Vagina (tissue), 2 donors: ENCODE results near the gene MVD.

Source experiments
- CTCF ChIP-seq, 3 experiments: fragments of 450-650 bp in 2 of 3; fragments of 200-600 bp in 1 of 3; sonication (generic) in 1 of 3; IDR thresholded peaks; one replicate each; pipeline ENCODE4 v1.5.1; 2017 to 2019; ENCODE audit warnings: antibody characterized with exemption in 3 of 3, mild to moderate bottlenecking in 2 of 3, moderate library complexity in 2 of 3
- POLR2A ChIP-seq, 2 donors: fragments of 450-650 bp; IDR thresholded peaks; one replicate each; pipeline ENCODE4 v1.6.1; 2017; ENCODE audit warnings: antibody characterized with exemption in 2 of 2, mild to moderate bottlenecking in 2 of 2, moderate library complexity in 2 of 2
- POLR2AphosphoS5 ChIP-seq, 2 donors: sonication (generic); formaldehyde crosslinking; IDR thresholded peaks; one replicate each; pipeline ENCODE4 v1.9.0; 2017; ENCODE audit warnings: antibody characterized with exemption in 2 of 2, mild to moderate bottlenecking in 2 of 2, low read depth in 1 of 2; ENCODE audit not compliant: insufficient read depth in 1 of 2

DNA sequence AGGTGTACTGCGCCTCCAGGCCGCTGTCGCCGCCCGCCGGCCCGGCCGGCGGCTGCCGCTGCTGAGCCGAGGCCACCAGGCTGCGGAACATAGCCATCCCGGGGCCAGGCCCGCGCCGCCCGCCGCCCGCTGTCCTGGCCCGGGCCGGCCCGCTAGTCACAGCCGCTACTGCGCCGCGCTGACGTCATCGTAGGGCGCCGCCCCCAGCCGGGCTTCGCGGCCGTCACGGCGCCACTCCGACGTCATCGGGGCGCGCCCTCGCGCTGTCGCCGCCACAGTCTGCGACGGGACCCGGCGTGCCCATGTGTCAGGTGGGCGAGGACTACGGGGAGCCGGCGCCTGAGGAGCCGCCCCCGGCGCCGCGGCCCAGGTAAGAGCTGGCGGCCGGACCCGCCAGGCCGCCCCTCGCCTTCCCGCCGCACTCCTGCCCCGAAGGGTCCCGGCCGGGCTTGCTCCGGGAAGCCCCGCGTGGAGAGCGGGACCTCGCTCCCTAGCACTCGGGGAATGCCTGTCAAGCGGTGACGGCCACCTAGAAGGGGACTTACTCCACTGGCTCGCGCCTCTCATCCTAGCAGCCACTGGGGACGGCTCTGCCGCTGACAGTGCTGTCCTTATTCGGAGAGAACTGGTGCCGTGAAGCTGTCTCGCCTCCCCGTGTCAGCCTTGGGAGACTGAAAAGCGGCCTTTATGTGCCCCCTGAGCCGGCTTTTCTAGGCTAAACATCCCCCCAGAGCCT, 43.5 kb upstream of the MVD start, which contains the start of the genes CTU2 and RNF166:
- TF ChIP-seq POLR2A (IDR thresholded peaks at IDR 0.05) (peak in 1 of 2 donors; percentile 69), CTCF (IDR thresholded peaks at IDR 0.05) (no peak), POLR2AphosphoS5 (IDR thresholded peaks at IDR 0.05; ENCODE audit: insufficient read depth in 1 of 2, low read depth in 1 of 2) (peak in 1 of 2 donors; percentile 30)
